Tongue (tissue), 2 donors: ENCODE data around the gene NR1D1. TPM values are rescaled to one million over a fixed set of nuclear protein-coding genes. Genes with fewer than 3 reads are reported as not detected.
"Not testable (repeated sequence)": the region's sequence is repeated elsewhere in the genome, so short reads cannot be mapped to it uniquely, and the experiment has no call there.

Source experiments
- DNase-seq: peaks from one replicate; pipeline ENCODE4 v3.0.0-alpha.2; 2015
- total RNA-seq: library from RNA; depleted of rRNA; stranded (reverse); fragments of >200 nt; gene quantifications from one replicate; pipeline ENCODE4 v1.2.3, GENCODE V29; 2014

Gene NR1D1
- 2.4 TPM for total RNA-seq

DNA sequence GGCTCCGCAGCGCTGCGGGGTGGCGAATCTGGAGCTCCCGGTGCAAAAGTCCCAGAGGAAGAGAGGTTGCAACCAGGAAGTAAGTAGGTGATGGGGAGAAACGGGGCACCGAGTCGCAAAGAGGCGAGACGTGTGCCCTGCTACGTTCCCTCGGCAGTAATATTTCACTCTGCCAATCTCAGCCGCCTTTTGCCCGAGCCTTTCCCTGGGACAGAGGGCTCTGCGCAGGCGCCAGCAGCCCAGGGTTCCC, at the start of gene NR1D1:
TSS of gene NR1D1 (minus strand) at position 171 of the 250 bp plus-strand sequence. CDS start 495 bp downstream, outside the sequence.
- DNase-seq, result no peak

DNA sequence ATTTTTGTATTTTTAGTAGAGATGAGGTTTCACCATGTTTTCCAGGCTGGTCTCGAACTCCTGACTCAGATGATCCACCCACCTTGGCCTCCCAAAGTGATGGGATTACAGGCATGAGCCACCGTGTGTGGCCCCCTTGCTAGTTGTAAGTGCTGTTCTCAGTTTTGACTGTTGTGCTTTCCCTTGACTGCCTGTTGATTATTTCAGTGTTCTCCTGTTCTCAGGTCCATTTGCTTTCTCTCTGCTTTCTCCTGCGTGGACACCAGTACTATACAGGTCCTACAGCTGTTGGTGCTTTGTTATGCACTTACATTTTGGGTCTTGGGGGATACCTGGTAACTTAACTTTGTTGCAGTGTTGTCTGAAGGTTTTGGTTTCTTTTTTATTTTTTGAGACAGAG, 48.1 kb upstream of the NR1D1 start:
- no peak for DNase-seq

DNA sequence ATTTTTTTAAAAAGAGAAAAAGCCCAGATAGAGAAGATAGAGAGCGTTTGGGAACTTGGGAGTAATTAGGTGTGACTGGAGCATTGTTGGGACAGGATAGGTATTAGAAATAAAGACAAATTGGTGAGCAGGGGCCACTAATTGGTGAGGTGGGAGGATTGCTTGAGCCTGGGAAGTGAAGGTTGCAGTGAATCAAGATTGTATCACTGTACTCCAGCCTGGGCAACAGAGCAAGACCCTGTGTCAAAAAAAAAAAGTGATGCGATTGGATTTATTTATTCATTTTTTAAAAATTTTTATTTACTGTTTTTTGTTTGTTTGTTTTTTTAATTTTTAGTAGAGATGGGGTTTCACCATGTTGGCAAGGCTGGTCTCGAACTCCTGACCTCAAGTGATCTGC, 45.1 kb upstream of the NR1D1 start:
- DNase-seq, result no peak

DNA sequence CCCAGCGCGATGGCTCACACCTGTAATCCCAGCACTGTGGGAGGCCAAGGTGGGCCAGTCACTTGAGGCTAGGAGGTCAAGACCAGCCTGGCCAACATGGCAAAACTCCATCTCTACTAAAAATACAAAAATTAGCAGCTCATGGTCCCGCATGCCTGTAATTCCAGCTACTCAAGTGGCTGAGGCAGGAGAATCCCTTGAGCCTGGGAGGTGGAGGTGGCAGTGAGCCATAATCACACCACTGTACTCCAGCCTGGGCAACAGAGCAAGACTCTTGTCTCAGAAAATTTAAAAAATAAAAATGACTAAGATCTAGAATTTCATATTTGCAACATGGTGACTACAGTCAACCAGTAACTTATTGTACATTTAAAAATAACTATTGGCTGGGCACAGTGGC, 42.8 kb upstream of the NR1D1 start:
- not testable (repeated sequence) for DNase-seq

DNA sequence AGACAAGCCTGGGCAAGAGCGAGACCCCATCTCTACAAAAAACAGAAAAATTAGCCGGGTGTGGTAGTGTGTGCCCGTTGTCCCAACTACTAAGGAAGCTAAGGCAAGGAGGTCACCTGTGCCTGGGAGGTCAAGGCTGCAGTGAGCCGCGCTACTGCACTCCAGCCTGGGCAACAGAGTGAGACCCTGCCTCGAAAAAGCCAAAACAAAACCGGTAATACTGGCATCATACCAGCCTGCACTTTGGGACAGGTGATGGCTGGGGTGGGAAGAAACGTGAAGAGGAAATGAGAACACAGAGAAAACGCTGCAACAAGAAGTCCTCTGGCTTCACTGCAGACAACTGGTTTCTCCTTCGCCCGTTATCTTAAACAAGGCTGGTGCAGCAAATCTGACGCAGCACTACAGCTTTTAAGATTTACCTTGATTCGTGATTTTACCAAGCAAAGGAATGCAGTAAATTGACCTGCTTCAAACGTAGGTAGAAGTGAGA, 39.2 kb upstream of the NR1D1 start:
- no peak for DNase-seq

DNA sequence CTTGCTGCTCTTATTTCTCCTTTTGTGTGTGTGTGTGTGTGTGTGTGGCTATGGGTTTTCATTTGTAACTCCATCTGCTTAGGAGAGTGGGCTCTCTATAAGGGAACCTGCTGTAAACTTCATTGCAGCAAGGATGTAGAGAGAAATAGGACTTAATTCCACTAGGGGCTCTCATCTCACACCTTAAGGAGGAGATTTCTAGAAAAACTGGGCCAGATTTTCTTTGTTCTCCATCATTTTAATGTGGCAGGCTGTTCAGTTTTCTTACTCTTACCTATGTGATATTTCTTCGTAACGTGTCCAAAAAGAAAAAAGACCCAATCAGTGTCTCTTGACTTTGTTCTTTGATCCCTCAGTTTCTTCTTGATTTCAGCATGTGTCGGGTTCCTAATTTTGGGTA, 35.4 kb upstream of the NR1D1 start:
- DNase-seq, result no peak

DNA sequence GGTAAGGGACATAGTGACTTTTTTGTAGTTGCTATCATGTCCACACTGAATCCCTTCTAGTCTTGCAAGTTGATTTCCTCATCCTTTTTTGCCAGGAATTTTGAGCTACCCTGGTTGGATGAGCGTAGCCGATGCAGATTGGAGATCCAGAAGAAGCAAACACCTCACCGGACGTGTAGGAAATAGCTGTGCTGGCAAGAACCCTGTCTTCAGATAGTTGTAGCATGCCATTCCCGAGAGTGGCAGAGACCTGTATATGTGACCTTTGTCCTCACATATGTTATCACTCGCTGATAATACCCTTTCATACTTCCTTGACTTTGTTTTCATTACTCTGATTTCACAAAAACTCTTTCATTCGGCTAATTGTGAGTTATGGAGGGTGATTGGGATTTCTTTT, 33.8 kb upstream of the NR1D1 start:
- DNase-seq, result no peak

DNA sequence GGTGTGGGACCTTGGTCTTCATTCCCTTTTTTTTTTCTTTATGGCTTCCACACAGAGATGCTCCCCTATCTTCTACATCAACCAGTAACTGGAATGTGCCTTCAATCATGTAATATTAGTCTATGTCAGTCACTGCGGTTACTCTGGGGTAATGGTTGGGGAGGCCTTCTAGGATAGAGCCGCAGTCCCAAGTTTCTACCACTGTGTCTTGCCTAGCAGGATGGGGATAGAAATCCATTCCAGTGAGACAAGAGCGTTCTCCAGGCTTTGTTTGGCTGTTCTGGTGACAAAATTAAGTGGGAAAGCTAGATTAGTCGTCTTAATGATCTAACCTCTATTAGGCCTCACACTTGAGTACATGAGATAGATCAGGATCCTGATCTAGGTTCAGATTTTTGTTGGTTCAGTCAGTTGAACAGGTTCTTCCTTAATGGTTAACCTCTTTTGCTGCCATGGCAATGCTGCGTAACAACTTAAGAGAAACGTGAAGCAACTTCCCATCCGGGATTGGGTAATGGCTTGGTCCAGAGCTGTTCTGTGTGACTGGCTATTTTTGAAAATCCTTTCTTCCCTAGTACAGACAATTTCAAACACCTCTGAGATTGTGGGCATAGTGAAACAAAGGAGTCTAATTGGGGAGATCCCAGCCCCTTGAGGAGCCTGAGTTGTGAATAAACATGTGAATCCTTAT, 30.1 kb upstream of the NR1D1 start:
- no peak for DNase-seq

DNA sequence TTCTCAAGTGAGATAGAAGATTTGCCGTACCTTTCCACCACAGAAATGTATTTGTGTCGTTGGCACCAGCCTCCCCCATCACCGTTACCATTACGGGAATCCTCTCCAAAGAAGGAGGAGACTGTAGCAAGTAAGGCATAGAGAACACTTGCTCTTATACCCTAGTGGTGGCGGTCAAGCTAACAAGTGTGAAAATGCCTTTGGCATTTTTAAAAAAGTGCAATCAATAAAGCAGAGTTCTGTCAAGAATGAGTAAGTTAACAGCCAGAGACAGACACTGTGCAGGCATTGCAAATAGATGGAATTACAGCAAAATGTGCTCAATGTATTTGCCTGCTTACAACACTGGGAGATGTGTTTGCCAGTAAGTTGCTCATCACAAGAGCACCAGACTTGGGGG, 29.1 kb upstream of the NR1D1 start:
- no peak for DNase-seq

DNA sequence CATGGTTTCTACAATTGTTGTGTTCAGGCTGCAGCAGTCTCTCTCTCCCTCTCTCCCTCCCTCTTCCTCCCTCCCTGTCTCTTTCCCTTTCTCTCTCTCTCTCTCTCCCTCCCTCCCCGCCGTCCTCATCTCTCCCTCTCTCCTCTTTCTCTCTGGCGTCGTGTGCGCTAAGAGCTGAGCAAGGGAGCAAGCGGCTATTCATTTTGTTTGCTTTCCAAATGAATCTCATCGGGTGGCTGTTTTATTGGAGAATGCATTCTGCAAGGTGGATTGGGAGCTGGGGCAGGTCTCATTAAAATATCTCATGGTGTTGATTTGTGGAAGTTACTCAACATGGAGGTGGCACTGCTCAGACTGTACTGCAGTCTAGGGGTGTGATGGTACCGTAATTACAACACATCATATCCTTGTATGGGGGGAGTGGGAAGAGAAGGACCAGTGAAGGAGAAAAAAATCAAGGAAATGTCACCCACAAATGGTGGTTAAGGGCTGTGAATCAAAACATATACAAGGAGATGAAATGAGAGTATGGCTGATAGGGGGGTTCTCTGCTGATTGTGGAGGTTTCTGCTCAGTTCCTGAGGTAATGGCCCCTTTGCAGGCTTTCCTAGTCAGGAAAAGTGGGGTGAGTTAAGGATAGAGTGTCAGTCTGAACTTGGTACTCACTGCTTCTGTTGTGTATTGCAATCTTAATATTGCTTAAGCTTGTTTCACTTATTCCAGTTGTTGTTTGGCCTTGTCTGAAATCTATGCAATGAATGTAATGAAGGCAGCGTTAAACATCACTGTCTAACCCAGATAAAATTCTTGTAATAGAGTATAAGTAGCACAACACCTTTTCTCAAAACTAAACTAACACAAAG, 24.1 kb upstream of the NR1D1 start:
- DNase-seq, result no peak

DNA sequence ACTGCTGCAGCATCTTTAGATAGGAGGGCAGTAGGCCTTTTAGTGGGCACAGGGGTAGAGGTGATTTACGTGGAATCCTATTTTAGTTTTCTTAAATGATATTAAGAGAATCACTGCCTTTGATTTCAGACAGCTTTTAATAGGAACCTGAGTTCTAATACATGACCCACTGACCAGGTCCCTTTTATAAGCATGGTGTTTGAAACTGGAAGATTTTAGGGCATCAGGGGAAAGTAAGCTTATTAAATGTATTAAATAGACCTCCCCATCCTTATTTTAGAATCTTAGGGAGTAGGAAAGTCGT, 23.4 kb upstream of the NR1D1 start:
- no peak for DNase-seq

DNA sequence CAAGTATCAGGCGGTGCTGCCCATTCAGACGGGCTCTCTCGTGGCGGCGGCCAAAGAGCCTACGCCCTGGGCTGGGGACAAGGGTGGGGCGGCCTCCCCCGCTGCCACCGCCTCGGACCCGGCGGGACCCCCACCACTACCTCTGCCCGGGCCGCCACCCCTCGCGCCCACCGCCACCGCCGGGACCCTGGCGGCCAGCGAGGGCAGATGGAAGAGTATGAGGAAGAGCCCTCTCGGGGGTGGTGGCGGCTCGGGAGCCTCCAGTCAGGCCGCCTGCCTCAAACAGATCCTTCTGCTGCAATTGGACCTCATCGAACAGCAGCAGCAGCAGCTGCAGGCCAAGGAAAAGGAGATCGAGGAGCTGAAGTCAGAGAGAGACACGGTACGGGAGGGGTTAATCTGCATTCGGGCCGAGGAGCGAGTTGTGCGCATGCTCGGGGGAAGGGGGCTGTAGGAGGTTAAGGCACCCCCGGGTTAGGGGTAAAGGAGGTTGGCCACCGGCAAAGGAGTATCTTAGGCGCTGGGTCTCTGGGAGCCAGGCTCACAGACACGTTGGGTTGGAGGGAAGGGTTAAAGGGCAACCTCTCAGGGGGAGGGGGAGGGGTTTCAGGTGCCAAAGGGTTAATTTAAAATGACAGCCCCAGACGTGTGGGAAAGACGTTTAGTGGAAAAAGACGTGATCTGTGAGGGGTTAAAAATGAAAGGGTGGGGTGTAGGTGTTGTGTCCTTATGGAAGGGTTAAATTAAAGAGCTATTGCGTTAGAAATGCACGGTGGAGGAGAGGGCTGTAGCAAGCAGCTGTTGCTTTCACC, 22.8 kb upstream of the NR1D1 start:
- peak; percentile 84 for DNase-seq

DNA sequence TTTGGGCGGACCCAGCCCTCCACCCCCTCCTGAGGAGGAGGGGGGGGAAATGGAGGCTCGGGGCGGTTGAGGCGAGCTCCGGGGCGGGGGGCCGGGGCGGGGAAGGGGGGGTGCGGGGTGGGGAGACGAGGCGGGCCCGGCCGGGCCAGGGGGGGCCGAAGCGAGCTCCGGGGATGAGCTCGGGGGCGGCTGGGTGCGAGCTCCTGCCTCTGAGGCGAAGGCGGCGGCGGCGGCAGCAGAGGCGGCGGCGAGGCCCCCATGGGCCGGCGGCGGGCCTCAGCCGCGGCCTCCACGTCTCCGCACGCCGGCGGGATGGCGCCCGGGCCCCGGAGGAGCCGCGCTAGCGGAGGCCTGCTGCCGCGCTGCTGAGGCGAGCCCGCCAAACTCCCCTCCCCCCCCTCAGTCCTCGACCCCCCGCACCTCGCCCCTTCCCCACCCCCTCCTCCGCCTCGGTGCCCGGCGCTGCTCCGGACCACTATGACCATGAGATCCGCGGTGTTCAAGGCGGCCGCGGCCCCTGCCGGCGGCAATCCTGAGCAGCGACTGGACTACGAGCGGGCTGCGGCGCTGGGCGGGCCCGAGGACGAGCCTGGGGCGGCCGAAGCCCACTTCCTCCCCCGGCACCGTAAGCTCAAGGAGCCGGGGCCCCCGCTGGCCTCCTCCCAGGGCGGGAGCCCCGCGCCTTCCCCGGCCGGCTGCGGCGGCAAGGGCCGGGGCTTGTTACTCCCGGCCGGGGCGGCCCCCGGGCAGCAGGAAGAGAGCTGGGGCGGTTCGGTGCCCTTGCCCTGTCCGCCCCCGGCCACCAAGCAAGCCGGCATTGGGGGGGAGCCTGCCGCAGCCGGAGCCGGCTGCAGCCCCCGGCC, 22.0 kb upstream of the NR1D1 start:
- peak; percentile 60 for DNase-seq

DNA sequence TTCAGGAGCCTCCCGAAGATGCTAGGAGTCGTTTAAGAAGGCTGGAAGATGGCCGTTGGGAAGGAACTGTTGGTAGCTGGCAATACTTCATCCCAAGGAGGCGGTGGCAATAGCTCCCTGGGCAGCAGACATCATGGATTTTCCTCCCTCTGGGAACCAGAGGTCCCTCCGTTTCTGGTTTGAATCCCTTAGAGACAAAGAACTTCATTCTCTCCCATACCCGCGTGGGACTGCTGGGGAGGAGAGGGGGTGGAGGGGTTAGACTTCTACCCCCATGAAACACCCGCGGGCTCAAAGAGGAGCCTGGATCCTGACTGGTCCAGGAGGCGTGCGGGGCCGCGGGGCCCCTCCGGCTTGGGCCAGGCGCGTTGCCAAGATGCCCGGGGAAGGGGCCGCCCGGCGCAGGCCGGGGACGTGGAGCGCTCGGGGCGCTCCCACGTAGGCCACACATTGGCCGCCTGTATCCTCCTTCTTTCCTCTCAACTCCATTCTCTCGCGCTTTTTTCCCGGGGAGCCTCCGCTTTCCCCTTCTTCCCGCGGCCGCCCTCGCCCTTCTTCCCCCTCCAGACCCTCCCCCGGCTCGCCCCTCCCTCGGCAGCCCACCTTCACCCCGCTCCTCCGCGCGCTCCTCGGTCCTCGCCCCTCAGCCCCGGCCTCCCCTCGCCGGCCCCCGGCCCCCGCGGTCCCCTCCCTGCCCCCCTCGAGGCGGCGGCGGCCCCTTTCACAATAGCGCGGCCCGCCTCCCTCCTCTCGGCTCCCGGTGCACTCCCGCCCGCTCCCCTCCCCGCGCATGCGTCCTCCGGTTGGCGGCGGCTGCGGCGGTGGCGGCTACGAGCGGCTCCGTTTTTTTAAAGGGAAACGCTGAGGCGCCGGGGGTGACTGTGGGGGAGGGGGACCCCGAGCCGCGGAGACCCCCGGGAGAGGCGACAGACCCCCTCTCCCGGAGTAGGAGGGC, 21.1 kb upstream of the NR1D1 start, which contains the start of gene MSL1:
TSS of gene MSL1 (plus strand) at position 791 of the 955 bp plus-strand sequence. CDS start 642 bp downstream, outside the sequence.
- peak; percentile 95 for DNase-seq

DNA sequence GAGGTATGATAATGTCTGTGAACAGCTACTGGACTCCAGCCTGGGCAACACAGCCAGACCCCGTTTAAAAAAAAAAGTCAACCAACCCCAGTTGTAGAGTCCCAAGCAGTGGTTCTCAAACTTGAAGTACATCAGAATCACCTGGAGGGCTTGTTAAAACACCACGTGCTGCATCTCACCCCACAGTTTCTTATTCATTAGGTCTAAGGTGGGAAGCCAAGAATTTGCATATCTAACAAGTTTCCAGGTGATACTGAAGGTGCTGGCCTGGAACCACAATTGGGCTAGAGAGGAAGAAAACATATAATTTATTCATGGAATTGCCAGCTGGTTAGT, 14.7 kb upstream of the NR1D1 start:
- DNase-seq, result no peak

DNA sequence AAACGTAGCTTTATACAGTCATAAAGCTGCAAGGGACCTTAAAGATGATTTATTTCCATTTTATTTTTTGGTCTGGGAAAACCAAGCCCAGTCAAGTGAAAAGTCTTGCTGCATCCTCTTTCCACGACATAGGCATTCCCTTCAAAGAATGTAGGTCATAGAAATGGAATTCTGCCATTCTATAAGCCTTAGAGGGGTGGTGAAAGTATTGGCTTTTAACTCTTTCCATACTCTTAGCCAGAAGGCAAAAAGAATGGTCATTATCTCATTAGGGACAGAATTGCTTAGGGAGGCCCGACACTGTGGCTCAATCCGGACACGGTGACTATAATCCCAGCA, 13.5 kb upstream of the NR1D1 start:
- no peak for DNase-seq

DNA sequence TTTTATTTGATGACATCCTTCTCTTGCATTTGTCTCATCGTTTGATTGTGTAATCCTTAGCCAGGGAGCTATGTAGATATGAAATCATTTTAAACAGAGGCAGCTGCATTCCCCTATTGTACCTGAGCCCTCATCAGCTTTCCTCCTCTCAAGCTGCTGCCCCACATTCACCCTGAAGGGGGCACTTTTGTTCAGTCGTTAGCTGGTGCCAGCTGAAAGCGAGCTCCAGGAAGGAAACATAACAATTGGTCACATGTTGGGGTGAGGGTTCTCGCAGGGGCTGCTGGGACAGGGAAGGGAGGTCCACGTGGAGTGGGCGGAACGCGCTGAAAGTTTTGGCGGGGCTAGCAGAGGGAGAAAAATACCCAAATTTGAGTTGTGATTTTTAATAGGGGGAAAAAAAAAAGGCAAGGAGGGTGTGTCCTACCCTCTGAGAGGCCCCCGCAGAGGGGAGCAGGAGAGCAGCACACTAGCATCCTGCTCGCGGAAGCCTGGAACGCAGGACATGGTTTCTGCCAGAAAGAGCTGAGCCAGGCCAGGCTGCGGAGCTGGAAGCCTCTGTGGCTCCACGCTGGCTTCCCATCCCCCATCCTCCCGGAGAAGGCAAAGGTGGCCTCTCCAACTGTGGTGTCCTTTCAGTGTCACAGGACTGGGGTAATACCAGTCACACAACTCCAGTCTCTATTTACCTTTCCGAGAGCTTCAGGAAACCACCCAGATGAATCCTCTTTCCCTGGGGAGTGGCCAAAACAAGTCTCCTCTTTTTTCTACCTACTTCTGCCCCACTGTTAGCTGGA, 12.9 kb upstream of the NR1D1 start:
- peak; percentile 99 for DNase-seq

DNA sequence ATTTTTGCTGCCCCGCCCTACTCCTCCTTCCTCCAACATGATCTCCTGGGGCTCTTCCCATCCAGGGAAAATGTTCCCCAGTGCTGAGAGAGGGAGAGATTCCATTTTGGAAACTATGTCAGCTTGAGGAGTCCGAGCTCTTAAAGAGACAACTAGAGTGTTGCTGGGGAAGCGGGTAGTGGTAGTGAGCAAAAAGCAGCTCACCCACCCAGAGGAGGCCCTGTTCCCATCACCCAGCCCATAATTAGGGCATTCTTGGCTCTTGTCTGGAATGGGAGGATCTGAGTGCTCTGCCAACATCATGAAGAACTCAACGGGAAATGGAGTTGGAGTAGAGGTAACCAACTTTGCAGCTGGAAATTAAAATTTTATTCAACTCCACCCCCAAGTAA, 12.3 kb upstream of the NR1D1 start:
- DNase-seq, result no peak

DNA sequence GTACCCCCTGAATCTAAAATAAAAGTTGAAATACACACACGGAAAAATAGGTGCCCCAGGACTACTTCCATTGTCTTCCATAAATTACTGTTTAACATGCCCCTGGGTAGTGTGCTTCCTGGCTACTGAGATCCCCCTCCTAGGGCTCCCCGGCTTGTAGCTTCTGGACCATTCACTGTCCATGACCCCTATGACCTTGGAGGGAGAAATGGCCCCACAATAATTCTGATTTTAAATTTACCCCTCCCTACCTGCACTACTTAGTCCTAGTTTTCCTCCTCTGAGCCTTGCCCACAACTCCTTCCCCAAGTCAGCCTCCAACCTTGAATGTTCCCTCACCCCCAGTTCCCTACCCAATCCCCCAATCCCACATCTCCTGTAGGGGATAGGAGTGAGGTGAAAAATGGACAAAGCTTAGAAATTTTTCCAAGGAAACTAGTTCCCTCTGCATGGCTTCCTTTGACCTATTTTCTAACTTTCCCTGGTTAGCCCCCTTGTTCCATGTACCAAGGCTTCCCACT, 11.9 kb upstream of the NR1D1 start:
- no peak for DNase-seq
